ENCODE results near the gene FXYD4.

GRCh38 chr10:43404704-43405084 is 33.3 kb downstream of the FXYD4 start:
- TF ChIP-seq EZH2 (IDR thresholded peaks at IDR 0.05; ENCODE audit: borderline replicate concordance) (no peak), CTCF (IDR thresholded peaks at IDR 0.05; ENCODE audit: poor library complexity) (no peak)

Measured in hepatocyte (in vitro differentiated cells).